SJSA1 (cell line): ENCODE measurements around the gene TSPOAP1. TPM values are rescaled to one million over a fixed set of nuclear protein-coding genes. Genes with fewer than 3 reads are reported as not detected.

Experiments used
- DNase-seq, 2 experiments: peaks; one replicate each; pipeline ENCODE4 v3.0.0-alpha.2; 2015 to 2020; ENCODE audit warnings: low spot score in 2 of 2, low read depth in 1 of 2
- H3K27ac ChIP-seq: fragments of 250-450 bp; sonication (Bioruptor Pico); 2 replicates; pipeline ENCODE4 v1.5.1; 2020; ENCODE audit warnings: mild to moderate bottlenecking, moderate library complexity
- H3K27me3 ChIP-seq: fragments of 250-450 bp; sonication (Bioruptor Pico); replicated peaks from 2 replicates; pipeline ENCODE4 v1.5.1; 2020; ENCODE audit warnings: mild to moderate bottlenecking, moderate library complexity
- H3K36me3 ChIP-seq: fragments of 250-450 bp; sonication (Bioruptor Pico); 2 replicates; pipeline ENCODE4 v1.5.1; 2020; ENCODE audit warnings: mild to moderate bottlenecking
- H3K4me1 ChIP-seq: fragments of 250-450 bp; sonication (Bioruptor Pico); replicated peaks from 2 replicates; pipeline ENCODE4 v1.6.1; 2021; ENCODE audit warnings: mild to moderate bottlenecking
- H3K4me3 ChIP-seq: fragments of 250-450 bp; sonication (Bioruptor Pico); 2 replicates; pipeline ENCODE4 v1.5.1; 2020; ENCODE audit warnings: mild to moderate bottlenecking
- H3K9me3 ChIP-seq: fragments of 250-450 bp; sonication (Bioruptor Pico); replicated peaks from 2 replicates; pipeline ENCODE4 v1.5.1; 2020; ENCODE audit warnings: mild to moderate bottlenecking
- total RNA-seq: library from RNA; depleted of rRNA; stranded (reverse); fragments of >200 nt; shearing (Covaris generic); gene quantifications from 2 replicates; pipeline ENCODE4 v1.2.3, GENCODE V29; 2014; rRNA removed

Gene TSPOAP1
- total RNA-seq, 1 experiment from 2014 or later, result 0.05 TPM

DNA sequence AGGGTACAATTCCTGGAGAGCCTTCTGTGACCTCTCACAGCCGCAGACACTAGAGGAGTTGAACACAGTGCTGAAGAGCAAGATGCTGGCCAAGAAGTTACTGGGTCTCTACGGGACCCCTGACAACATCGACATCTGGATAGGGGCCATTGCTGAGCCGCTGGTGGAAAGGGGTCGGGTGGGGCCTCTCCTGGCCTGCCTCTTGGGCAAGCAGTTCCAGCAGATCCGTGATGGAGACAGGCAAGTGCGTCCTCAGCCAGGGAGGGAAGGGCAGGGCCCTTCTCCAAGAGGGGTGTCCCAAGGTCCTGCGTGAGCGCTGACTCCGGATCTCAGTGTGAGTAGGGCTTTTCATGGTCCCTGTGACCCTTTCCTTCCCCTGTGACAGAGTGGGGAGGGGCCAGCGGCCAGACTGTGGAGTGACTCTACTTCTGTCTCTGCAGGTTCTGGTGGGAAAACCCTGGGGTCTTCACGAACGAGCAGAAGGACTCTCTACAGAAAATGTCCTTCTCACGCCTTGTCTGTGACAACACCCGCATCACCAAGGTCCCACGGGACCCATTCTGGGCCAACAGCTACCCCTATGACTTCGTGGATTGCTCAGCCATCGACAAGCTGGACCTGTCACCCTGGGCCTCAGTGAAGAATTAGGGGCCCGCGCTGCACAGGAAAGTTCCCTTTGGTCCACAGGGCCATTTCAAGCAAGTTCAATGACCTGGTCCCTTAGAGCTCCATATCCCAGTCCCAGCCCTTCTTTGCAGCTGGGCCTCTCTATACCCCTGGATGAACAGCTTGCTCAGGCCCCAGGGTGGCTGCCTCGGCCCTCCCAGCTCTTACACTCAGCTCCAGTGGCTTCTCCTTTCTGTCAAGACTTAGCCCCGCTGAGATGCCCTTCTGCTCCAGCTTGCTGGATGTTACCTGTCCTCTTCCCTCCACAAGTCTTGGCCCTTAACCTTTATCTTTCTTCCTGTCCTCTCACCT lies 61.0 kb downstream of the TSPOAP1 start:
- no peaks in the 10 kb centered on the region for H3K4me1 ChIP-seq
- no peak overlapping the region for H3K4me3 ChIP-seq
- peak in 1 of 2 experiments; percentile 41 for DNase-seq
- H3K9me3 ChIP-seq, result peaks cover 4% of the 10 kb centered on the region; the same call in 1 of the 2 replicates
- H3K36me3 ChIP-seq, result no peaks in the 10 kb centered on the region
- H3K27ac ChIP-seq, result no peak overlapping the region
- peaks cover 72% of the 10 kb centered on the region for H3K27me3 ChIP-seq

DNA sequence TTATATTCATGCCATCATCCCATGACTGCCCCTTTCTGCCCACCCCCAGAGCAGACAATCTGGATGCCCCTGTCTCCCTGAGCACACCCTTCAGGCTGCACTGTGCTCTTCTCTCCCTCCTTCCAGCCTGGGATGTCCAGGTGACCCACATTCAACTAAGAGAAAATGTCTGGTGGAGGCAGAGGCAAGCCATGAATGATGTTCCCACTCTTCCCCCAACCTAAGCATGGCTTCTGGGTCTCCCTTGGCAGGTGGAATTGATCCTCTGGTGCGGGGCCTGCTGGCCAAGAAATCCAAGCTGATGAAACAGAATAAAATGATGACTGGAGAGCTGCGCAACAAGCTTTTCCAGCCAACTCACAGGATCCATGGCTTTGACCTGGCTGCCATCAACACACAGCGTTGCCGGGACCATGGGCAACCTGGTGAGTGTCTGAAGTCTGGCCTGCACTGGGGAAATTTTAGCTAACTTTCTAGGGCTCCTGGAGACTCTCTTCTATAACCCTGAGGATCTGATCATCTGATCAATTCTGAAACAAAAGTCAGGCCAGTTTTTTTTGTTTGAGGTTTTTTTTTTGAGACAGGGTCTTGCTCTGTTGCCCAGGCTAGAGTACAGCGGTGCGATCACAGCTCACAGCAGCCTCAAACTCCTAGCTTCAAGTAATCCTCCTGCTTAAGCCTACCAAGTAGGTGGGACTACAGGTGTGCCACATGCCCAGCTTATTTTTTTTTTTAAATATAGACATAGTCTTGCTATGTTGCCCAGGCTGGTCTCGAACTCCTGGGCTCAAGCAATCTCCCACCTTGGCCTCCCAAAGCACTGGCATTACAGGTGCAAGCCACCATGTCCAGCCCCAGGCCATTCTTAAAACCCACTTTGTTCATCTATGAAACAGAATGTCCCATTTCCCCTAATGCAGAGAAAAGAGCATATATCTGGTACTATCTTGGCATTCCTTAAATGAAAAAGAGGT lies 62.4 kb downstream of the TSPOAP1 start:
- Histone ChIP-seq H3K4me1 (no peaks in the 10 kb centered on the region), H3K27me3 (peaks cover 76% of the 10 kb centered on the region), H3K27ac (no peak overlapping the region), H3K9me3 (0 out of 2 replicates have a peak, but pooled peaks cover 4% of the 10 kb centered on the region), H3K36me3 (no peaks in the 10 kb centered on the region), H3K4me3 (no peak overlapping the region)
- peak in 1 of 2 experiments; percentile 27 for DNase-seq

GRCh38 chr17:58265271-58265670 lies 63.3 kb downstream of the TSPOAP1 start:
- Histone ChIP-seq H3K27ac (no peak overlapping the region), H3K4me1 (no peaks in the 10 kb centered on the region), H3K36me3 (no peaks in the 10 kb centered on the region), H3K9me3 (0 out of 2 replicates have a peak, but pooled peaks cover 4% of the 10 kb centered on the region), H3K27me3 (peaks cover 73% of the 10 kb centered on the region), H3K4me3 (no peak overlapping the region)
- DNase-seq, result no peak

- peak in 1 of 2 experiments; percentile 28 for DNase-seq
- Histone ChIP-seq H3K4me1 (no peaks in the 10 kb centered on the region), H3K27me3 (peaks cover 70% of the 10 kb centered on the region), H3K9me3 (0 out of 2 replicates have a peak, but pooled peaks cover 4% of the 10 kb centered on the region), H3K36me3 (no peaks in the 10 kb centered on the region), H3K4me3 (no peak overlapping the region), H3K27ac (no peak overlapping the region)
These were observed 64.0 kb downstream of the TSPOAP1 start for GRCh38 chr17:58264407-58265103.

DNA sequence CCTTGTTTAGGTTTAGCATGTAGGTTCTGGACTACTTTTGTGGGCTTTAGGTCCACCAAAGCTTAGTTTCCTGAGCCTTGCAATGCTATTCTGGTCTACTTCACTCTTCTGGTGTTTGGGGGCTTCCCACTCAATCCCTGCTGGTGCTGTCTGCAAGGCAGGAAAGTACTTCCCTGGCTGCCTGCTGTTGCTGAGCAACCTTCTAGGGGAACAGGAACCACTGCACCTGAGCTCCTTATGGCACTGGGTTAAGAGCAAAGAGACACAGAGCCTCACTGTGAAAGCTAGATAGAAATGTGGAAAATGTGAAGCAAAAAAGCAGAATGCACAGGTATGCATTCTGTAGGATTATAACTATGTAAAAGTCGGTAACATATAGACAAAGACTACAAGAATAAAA lies 64.8 kb downstream of the TSPOAP1 start:
- Histone ChIP-seq H3K9me3 (0 out of 2 replicates have a peak, but pooled peaks cover 4% of the 10 kb centered on the region), H3K27me3 (peaks cover 69% of the 10 kb centered on the region), H3K36me3 (no peaks in the 10 kb centered on the region), H3K4me1 (no peaks in the 10 kb centered on the region), H3K27ac (no peak overlapping the region), H3K4me3 (no peak overlapping the region)
- DNase-seq, result peak in 1 of 2 experiments; percentile 8

- Histone ChIP-seq H3K4me3 (no peak overlapping the region), H3K27ac (no peak overlapping the region), H3K9me3 (0 out of 2 replicates have a peak, but pooled peaks cover 4% of the 10 kb centered on the region), H3K4me1 (no peaks in the 10 kb centered on the region), H3K27me3 (peaks cover 68% of the 10 kb centered on the region), H3K36me3 (no peaks in the 10 kb centered on the region)
- peak in 1 of 2 experiments; percentile 16 for DNase-seq
These were observed 66.4 kb downstream of the TSPOAP1 start for GRCh38 chr17:58262149-58262548.

GRCh38 chr17:58254803-58255202 lies 73.8 kb downstream of the TSPOAP1 start:
- DNase-seq, result peak in 1 of 2 experiments; percentile 35
- Histone ChIP-seq H3K4me3 (no peak overlapping the region), H3K9me3 (no peaks in the 10 kb centered on the region), H3K27me3 (peaks cover 77% of the 10 kb centered on the region), H3K27ac (no peak overlapping the region), H3K36me3 (no peaks in the 10 kb centered on the region), H3K4me1 (peaks cover under 1% of the 10 kb centered on the region; the same call in 1 of the 2 replicates)

GRCh38 chr17:58253082-58253481 lies 75.5 kb downstream of the TSPOAP1 start:
- Histone ChIP-seq H3K36me3 (0 out of 2 replicates have a peak, but pooled peaks cover 3% of the 10 kb centered on the region), H3K27ac (no peak overlapping the region), H3K4me1 (peaks cover 9% of the 10 kb centered on the region), H3K27me3 (peaks cover 79% of the 10 kb centered on the region), H3K4me3 (no peak overlapping the region), H3K9me3 (0 out of 2 replicates have a peak, but pooled peaks cover 2% of the 10 kb centered on the region)
- DNase-seq, result no peak

- Histone ChIP-seq H3K4me1 (peaks cover 13% of the 10 kb centered on the region), H3K36me3 (0 out of 2 replicates have a peak, but pooled peaks cover 3% of the 10 kb centered on the region), H3K4me3 (no peak overlapping the region), H3K27me3 (peaks cover 77% of the 10 kb centered on the region), H3K27ac (no peak overlapping the region), H3K9me3 (0 out of 2 replicates have a peak, but pooled peaks cover 4% of the 10 kb centered on the region)
- peak in 1 of 2 experiments; percentile 38 for DNase-seq
These were observed 76.5 kb downstream of the TSPOAP1 start for GRCh38 chr17:58252141-58252540.

Other genes with a start within 250 kb of the TSPOAP1 start
- gene DYNLL2, start 245.4 kb downstream of the TSPOAP1 start, total RNA-seq, result 15.5 and 21.5 TPM in 2 replicates
- 0.03 TPM in 1 of 2 replicates, not detected in the other for gene OR4D1, start 180.4 kb downstream of the TSPOAP1 start, total RNA-seq
- gene OR4D2, start 161.8 kb downstream of the TSPOAP1 start, total RNA-seq, result not detected in 2 replicates
- gene EPX, start 136.1 kb downstream of the TSPOAP1 start, total RNA-seq, result not detected in 2 replicates
- 6.5 and 15.9 TPM in 2 replicates for gene MKS1, start 109.5 kb downstream of the TSPOAP1 start, total RNA-seq
- gene LPO, start 90.2 kb downstream of the TSPOAP1 start, total RNA-seq, result not detected in 2 replicates
- gene MPO, start 47.9 kb downstream of the TSPOAP1 start, total RNA-seq, result not detected in 2 replicates
- 73.9 and 81.0 TPM in 2 replicates for gene SUPT4H1, start 23.4 kb upstream of the TSPOAP1 start, total RNA-seq
- 0.08 TPM in 1 of 2 replicates, not detected in the other for gene RNF43, start 88.7 kb upstream of the TSPOAP1 start, total RNA-seq
- not detected in 2 replicates for gene HSF5, start 159.6 kb upstream of the TSPOAP1 start, total RNA-seq
- gene MTMR4, start 185.8 kb upstream of the TSPOAP1 start, total RNA-seq, result 20.3 and 40.2 TPM in 2 replicates